ENCODE data around the gene PFKP. TPM values are rescaled to one million over a fixed set of nuclear protein-coding genes. Genes with fewer than 3 reads are reported as not detected.

Gene PFKP
- total RNA-seq, 1 donor from 2014 or later = 12.5 TPM

DNA sequence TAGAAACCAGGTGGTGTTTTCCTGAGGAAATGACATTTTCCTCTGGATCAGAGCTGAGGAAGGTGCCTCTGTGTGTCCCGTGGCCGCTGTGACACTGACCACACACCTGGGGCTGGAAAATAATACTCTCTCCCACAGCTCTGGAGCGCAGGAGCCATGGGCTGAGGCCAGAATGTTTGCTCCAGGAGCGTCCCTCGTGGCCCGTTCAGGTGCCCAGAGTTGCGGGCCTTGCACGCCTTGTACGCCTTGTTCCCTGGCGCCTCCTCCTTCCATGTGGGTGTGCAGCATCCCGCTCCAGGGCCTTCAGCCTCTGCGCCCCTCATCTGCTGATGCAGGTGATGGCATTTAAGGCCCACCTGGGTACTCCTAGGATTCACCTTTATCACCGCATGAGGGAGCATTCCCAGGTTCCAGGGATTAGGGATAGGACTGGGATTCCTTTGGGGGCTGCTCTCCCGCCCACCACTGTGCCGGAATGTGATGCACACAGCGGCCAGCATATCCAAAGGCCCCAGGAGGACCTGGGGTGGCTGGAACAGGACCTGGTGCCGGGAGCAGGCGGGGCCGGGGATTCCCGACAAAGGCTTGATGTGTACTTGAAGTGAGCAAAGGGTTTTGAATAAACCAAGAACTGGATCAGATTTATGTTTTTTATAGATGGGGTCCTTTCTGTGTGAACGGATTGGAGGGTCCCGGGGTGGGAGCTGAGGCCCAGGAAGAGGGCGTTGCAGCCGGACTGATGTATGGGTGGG is 61.2 kb downstream of the PFKP start:
- no peak overlapping the region for H3K9ac ChIP-seq (ENCODE audit: low read depth in 1 of 3, low read length in 3 of 3)
- no peak overlapping the region for H3K27ac ChIP-seq (ENCODE audit: low read depth, low read length)
- no peaks in the 10 kb centered on the region for H3K27me3 ChIP-seq (ENCODE audit: control insufficient read depth in 3 of 3, insufficient read depth in 3 of 3, low read length in 3 of 3)
- no peaks in the 10 kb centered on the region for H3K9me3 ChIP-seq (ENCODE audit: control insufficient read depth in 3 of 3, low read length in 3 of 3)
- H3K4me3 ChIP-seq (ENCODE audit: low read length in 3 of 3) = no peak overlapping the region
- peaks cover 14 to 28% (median 22%) of the 10 kb centered on the region in 3 donors for H3K4me1 ChIP-seq (ENCODE audit: control insufficient read depth in 3 of 3, insufficient read depth in 3 of 3, low read length in 3 of 3)
- H3K36me3 ChIP-seq (ENCODE audit: control insufficient read depth in 3 of 3, insufficient read depth in 3 of 3, low read length in 3 of 3) = peaks cover 15 to 26% (median 17%) of the 10 kb centered on the region in 3 donors

DNA sequence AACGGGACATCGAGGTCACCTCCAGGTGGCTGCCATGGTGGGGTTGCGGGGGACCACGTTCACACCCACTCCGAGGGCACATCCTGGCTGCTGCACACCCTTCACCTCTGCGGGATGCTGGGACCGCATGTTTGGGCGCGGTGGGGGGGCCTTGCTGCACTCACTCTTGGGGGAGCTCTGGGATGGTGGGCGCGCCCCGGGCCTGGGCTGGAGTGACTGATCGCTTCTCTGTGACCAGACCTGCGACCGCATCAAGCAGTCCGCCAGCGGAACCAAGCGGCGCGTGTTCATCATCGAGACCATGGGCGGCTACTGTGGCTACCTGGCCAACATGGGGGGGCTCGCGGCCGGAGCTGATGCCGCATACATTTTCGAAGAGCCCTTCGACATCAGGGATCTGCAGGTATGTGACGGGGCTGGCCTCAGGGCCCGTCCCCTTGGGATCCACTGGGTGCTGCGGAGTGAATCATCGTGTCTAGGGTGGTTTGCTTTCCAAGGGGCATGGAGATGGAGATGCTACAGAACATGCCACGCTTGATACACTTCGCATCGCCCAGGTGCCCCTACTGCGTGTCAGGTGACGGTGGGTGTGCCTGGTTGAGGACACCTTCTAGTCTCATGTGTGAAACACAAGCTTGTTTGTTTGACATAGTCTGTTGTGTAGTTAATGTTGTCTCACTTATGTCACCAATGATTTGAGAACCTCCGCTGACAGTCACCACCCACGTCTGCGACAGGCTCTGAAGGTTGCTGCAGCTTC is 62.4 kb downstream of the PFKP start:
- peaks cover 17 to 35% (median 23%) of the 10 kb centered on the region in 3 donors for H3K36me3 ChIP-seq (ENCODE audit: control insufficient read depth in 3 of 3, insufficient read depth in 3 of 3, low read length in 3 of 3)

DNA sequence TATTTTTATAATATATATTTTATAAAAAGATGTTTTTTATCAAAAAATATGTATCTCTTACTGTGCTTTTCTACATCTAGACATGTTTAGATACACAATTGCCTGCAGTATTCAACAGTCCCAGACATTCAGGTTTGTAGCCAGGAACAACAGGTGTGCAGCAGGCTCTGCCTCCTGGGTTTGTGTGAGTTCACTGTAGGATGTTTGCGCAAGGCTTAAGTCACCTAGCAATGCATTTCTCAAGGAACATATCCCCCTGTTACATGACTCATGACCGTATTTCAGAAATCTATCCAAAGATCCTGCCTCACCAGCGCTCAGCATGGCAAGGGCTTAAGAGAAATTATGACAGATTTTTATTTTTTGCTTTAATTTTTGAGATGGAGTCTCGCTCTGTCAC is 63.8 kb downstream of the PFKP start:
- no peak overlapping the region for H3K4me3 ChIP-seq (ENCODE audit: low read length in 3 of 3)
- no peak overlapping the region for H3K9ac ChIP-seq (ENCODE audit: low read depth in 1 of 3, low read length in 3 of 3)
- no peaks in the 10 kb centered on the region for H3K27me3 ChIP-seq (ENCODE audit: control insufficient read depth in 3 of 3, insufficient read depth in 3 of 3, low read length in 3 of 3)
- peaks cover 15 to 27% (median 19%) of the 10 kb centered on the region in 3 donors for H3K4me1 ChIP-seq (ENCODE audit: control insufficient read depth in 3 of 3, insufficient read depth in 3 of 3, low read length in 3 of 3)
- peak overlapping the region; percentile 31 for H3K27ac ChIP-seq (ENCODE audit: low read depth, low read length)
- H3K9me3 ChIP-seq (ENCODE audit: control insufficient read depth in 3 of 3, low read length in 3 of 3) = no peaks in the 10 kb centered on the region
- H3K36me3 ChIP-seq (ENCODE audit: control insufficient read depth in 3 of 3, insufficient read depth in 3 of 3, low read length in 3 of 3) = peaks cover 20 to 36% (median 28%) of the 10 kb centered on the region in 3 donors

More for the DNA sequence above, 62.4 kb downstream of the PFKP start:
- Histone ChIP-seq H3K27ac (ENCODE audit: low read depth, low read length) (no peak overlapping the region), H3K4me3 (ENCODE audit: low read length in 3 of 3) (no peak overlapping the region), H3K9ac (ENCODE audit: low read depth in 1 of 3, low read length in 3 of 3) (no peak overlapping the region), H3K9me3 (ENCODE audit: control insufficient read depth in 3 of 3, low read length in 3 of 3) (no peaks in the 10 kb centered on the region), H3K27me3 (ENCODE audit: control insufficient read depth in 3 of 3, insufficient read depth in 3 of 3, low read length in 3 of 3) (no peaks in the 10 kb centered on the region), H3K4me1 (ENCODE audit: control insufficient read depth in 3 of 3, insufficient read depth in 3 of 3, low read length in 3 of 3) (peaks cover 14 to 28% (median 22%) of the 10 kb centered on the region in 3 donors)

DNA sequence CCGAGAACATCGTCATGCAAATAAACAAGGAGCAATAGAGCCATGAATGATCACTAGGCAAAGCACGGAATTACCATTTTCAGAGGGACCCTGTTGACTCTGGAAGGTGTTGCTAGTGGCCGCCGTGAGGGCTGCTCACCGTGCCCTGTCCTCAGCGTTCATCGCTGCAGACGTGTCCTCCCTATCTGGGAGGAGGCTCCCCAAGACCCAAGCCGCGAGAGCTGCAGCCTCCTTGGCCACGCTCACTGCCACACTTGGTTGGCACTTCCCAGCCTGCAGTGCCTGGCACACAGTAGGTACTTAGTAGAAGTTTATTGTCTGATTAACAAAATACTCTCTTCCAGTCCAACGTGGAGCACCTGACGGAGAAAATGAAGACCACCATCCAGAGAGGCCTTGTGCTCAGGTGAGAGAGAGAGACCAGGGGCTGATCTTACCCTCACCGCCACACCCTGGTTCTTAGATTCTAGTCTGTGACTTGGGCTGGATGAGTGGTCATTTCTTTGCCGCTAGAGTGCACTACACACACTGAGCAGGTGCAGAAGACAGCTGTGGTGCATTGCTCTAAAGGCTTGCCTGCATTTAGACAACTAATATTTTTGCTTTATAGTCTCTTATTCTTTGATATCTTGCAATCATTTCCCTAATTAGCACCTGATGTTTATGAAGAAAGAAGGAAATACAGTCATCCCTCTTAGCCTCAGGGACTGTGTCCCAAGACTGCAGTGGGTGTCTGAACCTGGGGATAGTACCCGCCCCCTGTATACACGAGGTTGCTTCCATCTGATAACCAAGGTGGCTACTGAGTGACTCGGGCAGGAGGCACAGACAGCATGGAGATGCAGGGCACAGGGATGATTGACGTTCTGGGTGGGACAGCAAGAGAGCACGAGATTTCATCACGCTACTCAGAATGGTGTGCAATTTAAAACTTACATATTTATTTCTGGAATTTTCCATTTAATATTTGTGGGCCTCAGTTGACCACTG is 65.0 kb downstream of the PFKP start:
- H3K9me3 ChIP-seq (ENCODE audit: control insufficient read depth in 3 of 3, low read length in 3 of 3) = no peaks in the 10 kb centered on the region
- H3K36me3 ChIP-seq (ENCODE audit: control insufficient read depth in 3 of 3, insufficient read depth in 3 of 3, low read length in 3 of 3) = peaks cover 24 to 40% (median 28%) of the 10 kb centered on the region in 3 donors
- H3K9ac ChIP-seq (ENCODE audit: low read depth in 1 of 3, low read length in 3 of 3) = no peak overlapping the region
- H3K27me3 ChIP-seq (ENCODE audit: control insufficient read depth in 3 of 3, insufficient read depth in 3 of 3, low read length in 3 of 3) = no peaks in the 10 kb centered on the region
- H3K27ac ChIP-seq (ENCODE audit: low read depth, low read length) = no peak overlapping the region
- peaks cover 16 to 26% (median 20%) of the 10 kb centered on the region in 3 donors for H3K4me1 ChIP-seq (ENCODE audit: control insufficient read depth in 3 of 3, insufficient read depth in 3 of 3, low read length in 3 of 3)
- no peak overlapping the region for H3K4me3 ChIP-seq (ENCODE audit: low read length in 3 of 3)

DNA sequence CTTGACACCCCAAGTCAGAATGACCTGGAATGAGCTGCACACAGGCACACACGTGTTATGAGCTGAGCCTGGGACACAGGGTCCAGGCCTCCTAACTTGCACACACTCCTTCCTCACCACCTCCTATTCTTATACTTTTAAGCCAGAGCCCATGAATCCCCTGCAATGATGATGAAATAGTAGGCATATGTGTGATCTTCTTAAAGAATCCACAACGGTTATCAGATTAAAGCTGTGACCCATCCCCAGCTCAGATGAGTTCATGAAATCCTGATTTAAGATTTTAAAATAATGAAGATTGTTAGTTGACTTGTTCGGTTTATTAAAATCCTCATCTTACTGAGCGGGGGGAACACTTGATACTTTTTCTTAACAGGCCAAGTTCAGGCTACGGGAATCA is 66.6 kb downstream of the PFKP start:
- H3K36me3 ChIP-seq (ENCODE audit: control insufficient read depth in 3 of 3, insufficient read depth in 3 of 3, low read length in 3 of 3) = peaks cover 36 to 53% (median 42%) of the 10 kb centered on the region in 3 donors
- H3K4me3 ChIP-seq (ENCODE audit: low read length in 3 of 3) = no peak overlapping the region
- no peak overlapping the region for H3K9ac ChIP-seq (ENCODE audit: low read depth in 1 of 3, low read length in 3 of 3)
- H3K27ac ChIP-seq (ENCODE audit: low read depth, low read length) = no peak overlapping the region
- H3K27me3 ChIP-seq (ENCODE audit: control insufficient read depth in 3 of 3, insufficient read depth in 3 of 3, low read length in 3 of 3) = no peaks in the 10 kb centered on the region
- no peaks in the 10 kb centered on the region for H3K9me3 ChIP-seq (ENCODE audit: control insufficient read depth in 3 of 3, low read length in 3 of 3)
- H3K4me1 ChIP-seq (ENCODE audit: control insufficient read depth in 3 of 3, insufficient read depth in 3 of 3, low read length in 3 of 3) = peaks cover 23 to 30% (median 28%) of the 10 kb centered on the region in 3 donors

DNA sequence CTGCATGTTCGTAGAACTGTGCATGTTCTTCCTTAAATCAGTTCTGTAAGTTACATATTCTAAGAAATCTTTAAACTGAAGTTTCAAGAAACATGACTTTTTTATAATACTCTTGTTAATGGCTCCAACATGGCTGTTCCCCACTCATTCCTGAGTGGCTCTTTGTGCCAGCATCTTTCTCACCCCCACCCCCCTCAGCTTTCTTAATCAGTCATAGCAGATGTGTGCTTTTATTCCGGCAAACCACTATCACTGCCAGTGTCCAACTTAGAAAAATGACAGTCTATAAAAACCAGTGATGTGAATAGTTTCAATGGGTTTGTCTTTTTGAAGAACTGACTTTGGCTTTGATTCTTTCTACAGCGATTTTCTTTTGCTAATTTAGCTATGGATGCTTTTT is 67.7 kb downstream of the PFKP start:
- Histone ChIP-seq H3K9ac (ENCODE audit: low read depth in 1 of 3, low read length in 3 of 3) (no peak overlapping the region), H3K4me3 (ENCODE audit: low read length in 3 of 3) (no peak overlapping the region), H3K4me1 (ENCODE audit: control insufficient read depth in 3 of 3, insufficient read depth in 3 of 3, low read length in 3 of 3) (peaks cover 23 to 30% (median 28%) of the 10 kb centered on the region in 3 donors), H3K36me3 (ENCODE audit: control insufficient read depth in 3 of 3, insufficient read depth in 3 of 3, low read length in 3 of 3) (peaks cover 44 to 57% (median 51%) of the 10 kb centered on the region in 3 donors), H3K27me3 (ENCODE audit: control insufficient read depth in 3 of 3, insufficient read depth in 3 of 3, low read length in 3 of 3) (no peaks in the 10 kb centered on the region), H3K27ac (ENCODE audit: low read depth, low read length) (no peak overlapping the region), H3K9me3 (ENCODE audit: control insufficient read depth in 3 of 3, low read length in 3 of 3) (no peaks in the 10 kb centered on the region)

DNA sequence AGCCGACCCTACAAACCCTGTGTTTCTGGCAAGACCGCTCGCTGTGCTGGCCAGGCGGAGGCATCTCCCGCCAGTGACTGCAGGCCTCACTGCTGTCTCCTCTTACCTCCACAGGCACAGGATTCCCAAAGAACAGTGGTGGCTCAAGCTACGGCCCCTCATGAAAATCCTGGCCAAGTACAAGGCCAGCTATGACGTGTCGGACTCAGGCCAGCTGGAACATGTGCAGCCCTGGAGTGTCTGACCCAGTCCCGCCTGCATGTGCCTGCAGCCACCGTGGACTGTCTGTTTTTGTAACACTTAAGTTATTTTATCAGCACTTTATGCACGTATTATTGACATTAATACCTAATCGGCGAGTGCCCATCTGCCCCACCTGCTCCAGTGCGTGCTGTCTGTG is 69.0 kb downstream of the PFKP start:
- Histone ChIP-seq H3K4me1 (ENCODE audit: control insufficient read depth in 3 of 3, insufficient read depth in 3 of 3, low read length in 3 of 3) (peaks cover 29 to 32% (median 29%) of the 10 kb centered on the region in 3 donors), H3K9ac (ENCODE audit: low read depth in 1 of 3, low read length in 3 of 3) (peak overlapping the region in 1 of 3 donors; percentile 54), H3K27me3 (ENCODE audit: control insufficient read depth in 3 of 3, insufficient read depth in 3 of 3, low read length in 3 of 3) (no peaks in the 10 kb centered on the region), H3K27ac (ENCODE audit: low read depth, low read length) (peak overlapping the region; percentile 48), H3K36me3 (ENCODE audit: control insufficient read depth in 3 of 3, insufficient read depth in 3 of 3, low read length in 3 of 3) (peaks cover 50 to 67% (median 52%) of the 10 kb centered on the region in 3 donors), H3K4me3 (ENCODE audit: low read length in 3 of 3) (no peak overlapping the region), H3K9me3 (ENCODE audit: control insufficient read depth in 3 of 3, low read length in 3 of 3) (no peaks in the 10 kb centered on the region)

DNA sequence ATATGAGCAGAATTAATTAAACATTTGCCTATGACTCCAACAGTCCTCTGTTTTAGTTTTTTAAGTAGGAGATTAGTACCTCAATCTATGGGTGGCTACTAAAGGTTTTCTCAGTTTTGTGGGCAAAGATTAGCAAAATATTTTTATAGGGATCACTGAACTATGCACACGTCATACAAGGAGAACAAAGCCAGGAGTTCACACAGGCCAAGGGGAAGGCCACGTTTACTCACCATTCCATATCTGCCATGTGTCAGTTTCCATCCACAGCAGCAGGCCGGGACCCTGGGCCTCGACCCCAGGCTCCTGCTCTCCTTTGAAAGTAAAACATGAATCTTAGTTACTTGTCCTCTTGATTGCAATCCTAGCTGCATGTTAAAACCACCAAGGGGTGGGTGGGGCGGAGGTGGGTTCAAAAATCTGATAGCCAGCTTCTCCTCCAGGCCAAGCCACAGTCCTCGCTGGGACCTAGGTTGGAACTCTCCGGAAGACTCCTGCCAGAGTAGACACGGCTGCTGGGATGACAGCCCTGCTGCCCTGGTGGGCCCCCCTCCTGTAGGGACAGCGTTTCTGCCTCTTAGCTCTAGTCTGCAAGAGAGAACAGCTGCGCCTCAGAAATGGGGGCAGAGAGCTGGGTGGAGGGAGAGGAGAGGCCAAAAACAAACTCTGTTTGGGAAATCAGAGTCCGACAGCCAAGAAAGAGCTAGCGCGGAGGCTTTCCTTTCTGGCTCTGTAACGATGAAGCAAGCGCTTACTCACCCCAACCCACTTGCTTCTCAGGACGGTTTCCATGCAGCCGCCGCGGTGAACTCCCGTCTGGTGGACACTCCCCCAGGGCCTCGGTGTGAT is 69.6 kb downstream of the PFKP start:
- H3K27ac ChIP-seq (ENCODE audit: low read depth, low read length) = peak overlapping the region; percentile 48
- H3K9ac ChIP-seq (ENCODE audit: low read depth in 1 of 3, low read length in 3 of 3) = peak overlapping the region in 2 of 3 donors; percentile 20 to 54

More for the DNA sequence above, 69.6 kb downstream of the PFKP start:
- Histone ChIP-seq H3K27me3 (ENCODE audit: control insufficient read depth in 3 of 3, insufficient read depth in 3 of 3, low read length in 3 of 3) (no peaks in the 10 kb centered on the region), H3K4me3 (ENCODE audit: low read length in 3 of 3) (peak overlapping the region in 2 of 3 donors; percentile 7 to 17), H3K36me3 (ENCODE audit: control insufficient read depth in 3 of 3, insufficient read depth in 3 of 3, low read length in 3 of 3) (peaks cover 53 to 69% (median 58%) of the 10 kb centered on the region in 3 donors), H3K4me1 (ENCODE audit: control insufficient read depth in 3 of 3, insufficient read depth in 3 of 3, low read length in 3 of 3) (peaks cover 29 to 32% (median 29%) of the 10 kb centered on the region in 3 donors), H3K9me3 (ENCODE audit: control insufficient read depth in 3 of 3, low read length in 3 of 3) (no peaks in the 10 kb centered on the region)

All from skeletal muscle tissue (tissue), 4 donors.